Endothelial cell of umbilical vein (primary cell): Measurements from ENCODE around the gene PTGES2. TPM values are rescaled to one million over a fixed set of nuclear protein-coding genes. Genes with fewer than 3 reads are reported as not detected.
"Not testable (repeated sequence)": the region's sequence is repeated elsewhere in the genome, so short reads cannot be mapped to it uniquely, and the experiment has no call there.

Experiments used
- BruUV-seq: library from RNA; stranded (reverse); fragments of 400-500 nt; replicated peaks from 2 replicates; lab custom pipeline; 2021; lab: Mats Ljungman, UMichigan
- CTCF ChIA-PET: fragments of 300-600, 350-600 bp; sonication (Branson Sonifier 250); formaldehyde crosslinking; loops from one replicate; lab custom pipeline; 2021; ENCODE audit warnings: antibody characterized with exemption, inconsistent platforms; lab: Charles Lee
- POLR2A ChIA-PET: fragments of 300-600, 350-600 bp; sonication (Branson Sonifier 250); formaldehyde crosslinking; loops from one replicate; lab custom pipeline; 2021; ENCODE audit warnings: antibody characterized with exemption, inconsistent platforms; lab: Charles Lee
- DNase-seq: peaks from one replicate; pipeline ENCODE4 v3.0.0-alpha.2; 2011; ENCODE audit warnings: low read depth, low spot score
- FAIRE-seq: peaks from 2 replicates; lab custom pipeline; 2011; peaks lifted over from hg19 to GRCh38; lab: Jason Lieb, UNC
- H2AFZ ChIP-seq: 2 replicates; pipeline ENCODE4 v1.6.0; 2012; ENCODE audit warnings: low read depth, low read length, control low read depth, inconsistent platforms
- H3K27ac ChIP-seq: 2 replicates; pipeline ENCODE4 v1.5.1; 2011; ENCODE audit warnings: low read depth, mild to moderate bottlenecking, control low read depth, low read length, moderate library complexity; ENCODE audit not compliant: insufficient read depth
- H3K27me3 ChIP-seq, 2 experiments: 2 replicates each; pipeline versions ENCODE4 v1.6.0 to v1.6.1; 2011; ENCODE audit warnings: low read length in 2 of 2, mixed read lengths in 1 of 2; ENCODE audit not compliant: control insufficient read depth in 2 of 2, insufficient read depth in 2 of 2
- H3K36me3 ChIP-seq, 2 experiments: 2 replicates in 1 of 2; 3 replicates in 1 of 2; pipeline ENCODE4 v1.5.1; 2011; ENCODE audit warnings: low read length in 2 of 2, mild to moderate bottlenecking in 1 of 2, moderate library complexity in 1 of 2; ENCODE audit not compliant: control insufficient read depth in 2 of 2, insufficient read depth in 2 of 2; ENCODE audit errors: extremely low read depth in 1 of 2
- H3K4me1 ChIP-seq: 3 replicates; pipeline ENCODE4 v1.5.1; 2011; ENCODE audit warnings: mild to moderate bottlenecking, low read length; ENCODE audit not compliant: control insufficient read depth, insufficient read depth; ENCODE audit errors: extremely low read depth
- H3K4me2 ChIP-seq: 2 replicates; pipeline ENCODE4 v1.6.1; 2011; ENCODE audit warnings: low read length, control low read depth, mixed read lengths; ENCODE audit not compliant: insufficient read depth
- H3K4me3 ChIP-seq, 3 experiments: fragments of 200-600 bp in 1 of 3; sonication (generic), shearing (Covaris generic) in 1 of 3; replicated peaks in 1 of 3; 2 replicates each; pipeline ENCODE4 v1.5.1; 2011 to 2016; ENCODE audit warnings: control low read depth in 3 of 3, low read length in 3 of 3, mild to moderate bottlenecking in 2 of 3, inconsistent platforms in 1 of 3, low read depth in 1 of 3, moderate library complexity in 1 of 3; ENCODE audit not compliant: insufficient read depth in 1 of 3
- H3K79me2 ChIP-seq: 2 replicates; pipeline ENCODE4 v1.6.0; 2012; ENCODE audit warnings: low read length, inconsistent platforms; ENCODE audit not compliant: control insufficient read depth, insufficient read depth
- H3K9ac ChIP-seq: replicated peaks from 2 replicates; pipeline ENCODE3; 2011; ENCODE audit warnings: low read length, control low read depth; ENCODE audit not compliant: insufficient read depth; ENCODE audit errors: extremely low read depth
- H3K9me1 ChIP-seq: replicated peaks from 3 replicates; pipeline ENCODE4 v1.6.0; 2011; ENCODE audit warnings: mild to moderate bottlenecking, low read length; ENCODE audit not compliant: control insufficient read depth, insufficient read depth; ENCODE audit errors: extremely low read depth
- H3K9me3 ChIP-seq: replicated peaks from 2 replicates; pipeline ENCODE4 v1.5.1; 2012; ENCODE audit warnings: low read length, inconsistent platforms; ENCODE audit not compliant: control insufficient read depth, insufficient read depth
- H4K20me1 ChIP-seq: replicated peaks from 2 replicates; pipeline ENCODE3; 2011; ENCODE audit warnings: mild to moderate bottlenecking, low read length; ENCODE audit not compliant: control insufficient read depth, insufficient read depth; ENCODE audit errors: extremely low read depth
- EZH2 ChIP-seq: IDR thresholded peaks from 2 replicates; pipeline ENCODE4 v1.6.1; 2012; ENCODE audit warnings: borderline replicate concordance, low read depth, mild to moderate bottlenecking, moderate library complexity, low read length, inconsistent platforms; ENCODE audit not compliant: severe bottlenecking
- GATA2 ChIP-seq: IDR thresholded peaks from 2 replicates; pipeline ENCODE4 v1.7.0; 2011; ENCODE audit warnings: low read depth, mild to moderate bottlenecking, moderate library complexity, mixed read lengths, low read length; ENCODE audit not compliant: insufficient read length, insufficient read depth
- MYC ChIP-seq: IDR thresholded peaks from one replicate; pipeline ENCODE4 v1.6.1; 2011; ENCODE audit warnings: mild to moderate bottlenecking, low read depth, low read length
- dilution Hi-C: fragments of 300-500 bp; cut with MboI; formaldehyde crosslinking; loops from one replicate; pipeline ENCODE4 v1.15.0; 2019; ENCODE audit warnings: low sequenced_read_pairs; ENCODE audit not compliant: extremely low pct_ligation_motif_present
- intact Hi-C: fragments of 100-400 bp; cut with micrococcal nuclease; formaldehyde crosslinking; loops from one replicate; pipeline ENCODE4 v1.10.0; 2022
- polyA plus RNA-seq, 4 experiments: library from polyadenylated mRNA; depleted of rRNA in 3 of 4; stranded (reverse) in 3 of 4; unstranded in 1 of 4; fragments of >200 nt; gene quantifications; 2 replicates each; pipeline versions ENCODE4 v1.2.1 to v1.2.3, GENCODE V29; 2011 to 2012; ENCODE audit warnings: missing spikeins in 1 of 4
- total RNA-seq: library from RNA; stranded (reverse); gene quantifications from 2 replicates; pipeline ENCODE4 v1.2.3, GENCODE V29; 2021
- TF ChIP-seq, protein P1 (sequence below), 2 donors: IDR thresholded peaks; 1 replicate in 1 of 2; 2 replicates in 1 of 2; pipeline ENCODE4 v1.5.1; 2011; ENCODE audit warnings: low read length in 2 of 2, mild to moderate bottlenecking in 2 of 2, moderate library complexity in 2 of 2, control low read depth in 1 of 2, inconsistent platforms in 1 of 2, low read depth in 1 of 2; ENCODE audit not compliant: insufficient read depth in 1 of 2; ENCODE audit errors: extremely low read depth in 1 of 2

PTGES2 gene
- total and polyA plus RNA-seq, 2 donors (not counting 3 experiments of a cell fraction or from before 2014, with no cell fraction given), result 64.2 to 69.9 TPM

DNA sequence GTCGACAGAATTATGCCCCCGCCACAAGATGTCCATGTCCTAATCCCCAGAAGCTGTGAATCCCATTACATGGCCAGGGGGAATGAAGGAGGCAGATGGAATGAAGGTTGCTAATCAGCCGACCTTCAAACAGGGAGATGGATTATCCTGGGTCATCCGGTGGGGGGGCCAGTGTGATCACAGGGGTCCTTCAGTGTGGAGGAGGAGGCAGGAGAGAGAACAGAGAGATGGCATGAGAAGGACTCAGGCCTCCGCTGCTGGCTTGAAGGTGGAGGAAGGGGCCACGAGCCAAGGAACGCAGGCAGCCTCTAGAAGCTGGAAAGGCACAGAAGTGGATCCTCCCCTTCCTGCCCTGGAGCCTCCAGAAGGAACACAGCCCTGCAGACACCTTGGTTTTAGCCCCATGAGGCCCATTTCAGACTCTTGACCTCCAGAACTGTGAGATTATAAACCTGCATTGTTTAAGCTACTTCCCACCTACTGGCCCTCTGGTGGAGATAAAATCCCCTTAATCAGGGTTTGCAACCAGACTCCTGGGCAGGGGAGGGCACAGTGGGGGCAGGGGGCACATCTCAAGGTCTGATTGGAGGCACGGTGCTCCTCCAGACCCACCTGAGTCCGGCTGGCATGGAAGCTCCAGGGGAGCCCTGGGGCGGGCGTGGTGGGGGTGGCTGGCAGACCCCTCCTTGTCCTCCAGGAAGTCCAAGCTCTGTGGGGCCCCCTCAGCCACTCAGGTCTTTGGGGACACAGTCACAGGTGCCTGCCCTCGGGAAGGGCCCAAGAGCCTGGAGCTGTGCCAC is 13.8 kb downstream of the PTGES2 start:
- dilution Hi-C loops, result no loop called here
- CTCF ChIA-PET, result interaction anchor here (2.8 kb wide), 1 partner anchor 11 kb away, joined by 12 read pairs; no protein-coding TSS in a partner anchor
- no peaks in the 10 kb centered on the region for H3K27me3 ChIP-seq
- no peaks in the 10 kb centered on the region for H3K79me2 ChIP-seq
- no peaks in the 10 kb centered on the region for H3K4me1 ChIP-seq
- no peak overlapping the region for H3K27ac ChIP-seq
- H3K9me3 ChIP-seq, result no peaks in the 10 kb centered on the region
- no peaks in the 10 kb centered on the region for H3K36me3 ChIP-seq
- H2AFZ ChIP-seq, result no peak overlapping the region
- no peaks in the 10 kb centered on the region for H4K20me1 ChIP-seq
- FAIRE-seq (no peak), DNase-seq (no peak)
- TF ChIP-seq MYC (no peak), GATA2 (no peak), EZH2 (no peak)
- TF ChIP-seq, protein P1, sequence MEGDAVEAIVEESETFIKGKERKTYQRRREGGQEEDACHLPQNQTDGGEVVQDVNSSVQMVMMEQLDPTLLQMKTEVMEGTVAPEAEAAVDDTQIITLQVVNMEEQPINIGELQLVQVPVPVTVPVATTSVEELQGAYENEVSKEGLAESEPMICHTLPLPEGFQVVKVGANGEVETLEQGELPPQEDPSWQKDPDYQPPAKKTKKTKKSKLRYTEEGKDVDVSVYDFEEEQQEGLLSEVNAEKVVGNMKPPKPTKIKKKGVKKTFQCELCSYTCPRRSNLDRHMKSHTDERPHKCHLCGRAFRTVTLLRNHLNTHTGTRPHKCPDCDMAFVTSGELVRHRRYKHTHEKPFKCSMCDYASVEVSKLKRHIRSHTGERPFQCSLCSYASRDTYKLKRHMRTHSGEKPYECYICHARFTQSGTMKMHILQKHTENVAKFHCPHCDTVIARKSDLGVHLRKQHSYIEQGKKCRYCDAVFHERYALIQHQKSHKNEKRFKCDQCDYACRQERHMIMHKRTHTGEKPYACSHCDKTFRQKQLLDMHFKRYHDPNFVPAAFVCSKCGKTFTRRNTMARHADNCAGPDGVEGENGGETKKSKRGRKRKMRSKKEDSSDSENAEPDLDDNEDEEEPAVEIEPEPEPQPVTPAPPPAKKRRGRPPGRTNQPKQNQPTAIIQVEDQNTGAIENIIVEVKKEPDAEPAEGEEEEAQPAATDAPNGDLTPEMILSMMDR (IDR thresholded peaks at IDR 0.05; ENCODE audit: extremely low read depth in 1 of 2, insufficient read depth in 1 of 2, low read depth in 1 of 2, low read length in 2 of 2), result no peak
- no TSS peak for BruUV-seq
- intact Hi-C loops, result no loop called here
- POLR2A ChIA-PET, result interaction anchor here (0.6 kb wide), 1 partner anchor 13 kb away, joined by 3 read pairs; no protein-coding TSS in a partner anchor
- H3K4me2 ChIP-seq, result no peak overlapping the region
- H3K9ac ChIP-seq, result no peak overlapping the region
- H3K9me1 ChIP-seq, result no peaks in the 10 kb centered on the region
- no peak overlapping the region for H3K4me3 ChIP-seq

DNA sequence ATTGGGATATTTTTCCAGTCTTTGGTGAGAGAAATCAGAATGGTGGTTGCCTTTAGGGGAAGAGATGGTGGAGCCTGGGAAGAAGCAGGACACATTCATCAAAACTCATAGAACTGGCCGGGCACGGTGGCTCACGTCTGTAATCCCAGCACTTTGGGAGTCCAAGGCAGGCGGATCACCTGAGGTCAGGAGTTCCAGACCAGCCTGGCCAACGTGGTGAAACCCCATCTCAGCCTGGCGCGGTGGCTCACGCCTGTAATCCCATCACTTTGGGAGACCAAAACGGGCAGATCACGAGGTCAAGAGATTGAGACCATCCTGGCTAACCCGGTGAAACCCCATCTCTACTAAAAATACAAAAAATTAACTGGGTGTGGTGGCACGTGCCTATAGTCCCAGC is 15.8 kb downstream of the PTGES2 start:
- H3K4me2 ChIP-seq, H3K9me3 ChIP-seq, H3K27me3 ChIP-seq, FAIRE-seq, H4K20me1 ChIP-seq, H3K9ac ChIP-seq, BruUV-seq, dilution Hi-C loops, H2AFZ ChIP-seq, POLR2A ChIA-PET, CTCF ChIA-PET, H3K27ac ChIP-seq, intact Hi-C loops, DNase-seq, H3K9me1 ChIP-seq, H3K4me3 ChIP-seq, H3K4me1 ChIP-seq, H3K79me2 ChIP-seq: not testable (repeated sequence)
- H3K36me3 ChIP-seq, result peaks cover under 1 to 15% of the 10 kb centered on the region in 2 experiments
